Mucosa of descending colon (tissue), 3 donors: ENCODE measurements around the gene DLG1. TPM values are rescaled to one million over a fixed set of nuclear protein-coding genes. Genes with fewer than 3 reads are reported as not detected.

Experiments
- ATAC-seq: fragments of 200-7000 bp; cut with Tn5 transposase; one replicate; pipeline ENCODE4 v1.9.1; 2020; ENCODE audit warnings: mild to moderate bottlenecking, moderate library complexity
- DNase-seq, 3 donors: peaks; one replicate each; pipeline ENCODE4 v3.0.0-alpha.2; 2020
- H3K36me3 ChIP-seq: fragments of 200-600 bp; one replicate; pipeline ENCODE4 v1.8.0; 2021; ENCODE audit warnings: low read depth, mild to moderate bottlenecking
- H3K4me1 ChIP-seq: fragments of 200-600 bp; one replicate; pipeline ENCODE4 v1.8.0; 2021; ENCODE audit warnings: low read depth, mild to moderate bottlenecking
- H3K4me3 ChIP-seq: fragments of 200-600 bp; one replicate; pipeline ENCODE4 v1.8.0; 2021; ENCODE audit warnings: mild to moderate bottlenecking
- H3K9me3 ChIP-seq: fragments of 200-600 bp; one replicate; pipeline ENCODE4 v1.8.0; 2021; ENCODE audit warnings: mild to moderate bottlenecking
- CTCF ChIP-seq: fragments of 200-600 bp; IDR thresholded peaks from one replicate; pipeline ENCODE4 v1.8.0; 2022; ENCODE audit warnings: antibody characterized with exemption, mild to moderate bottlenecking
- intact Hi-C, 2 donors: fragments of 100-400 bp; cut with DNase I in 1 of 2; cut with micrococcal nuclease in 1 of 2; formaldehyde crosslinking; loops; one replicate each; pipeline versions ENCODE4 v1.11.0 to v1.11.1; 2022; cut with DNase I, micrococcal nuclease
- total RNA-seq, 3 donors: library from RNA; stranded (reverse); fragmentation: NEBNext Ultra II Directional in 2 of 3; extraction: Animal tissue kit (Norgen Biotek cat#: 25700) in 2 of 3; gene quantifications; one replicate each; pipeline versions ENCODE4 v1.2.1 to v1.2.4, GENCODE V29; 2021 to 2023
- donor health status: DM: no; HTN: no; CAD: no; lungs with moderate emphysema.
- donor health status: DM: no; HTN: no; CAD: no.
- donor health status: DM: no; HTN: yes; CAD: no.

The DLG1 gene
- total RNA-seq, 3 donors from 2014 or later = 107 to 163 (median 134) TPM

GRCh38 chr3:197188963-197189362 is 109.4 kb downstream of the DLG1 start:
- DNase-seq (no peak), ATAC-seq (no peak)
- no peak overlapping the region for H3K4me3 ChIP-seq
- no peaks in the 10 kb centered on the region for H3K36me3 ChIP-seq
- no peaks in the 10 kb centered on the region for H3K4me1 ChIP-seq
- intact Hi-C loops = loop anchor here in 1 of 2 donors (10.0 kb wide), 1 partner anchor 184 kb away; no protein-coding TSS in a partner anchor
- H3K9me3 ChIP-seq = no peaks in the 10 kb centered on the region
- TF ChIP-seq CTCF = no peak

- intact Hi-C loops = loop anchor here in 1 of 2 donors (10.0 kb wide), 1 partner anchor 182 kb away; no protein-coding TSS in a partner anchor
- peak; percentile 58 for TF ChIP-seq CTCF
- Histone ChIP-seq H3K4me1 (no peaks in the 10 kb centered on the region), H3K9me3 (no peaks in the 10 kb centered on the region), H3K36me3 (no peaks in the 10 kb centered on the region), H3K4me3 (no peak overlapping the region)
- peak; percentile 84 for ATAC-seq
- DNase-seq = peak in 1 of 3 donors; percentile 31
These were observed 111.4 kb downstream of the DLG1 start for GRCh38 chr3:197186887-197187588.

DNA sequence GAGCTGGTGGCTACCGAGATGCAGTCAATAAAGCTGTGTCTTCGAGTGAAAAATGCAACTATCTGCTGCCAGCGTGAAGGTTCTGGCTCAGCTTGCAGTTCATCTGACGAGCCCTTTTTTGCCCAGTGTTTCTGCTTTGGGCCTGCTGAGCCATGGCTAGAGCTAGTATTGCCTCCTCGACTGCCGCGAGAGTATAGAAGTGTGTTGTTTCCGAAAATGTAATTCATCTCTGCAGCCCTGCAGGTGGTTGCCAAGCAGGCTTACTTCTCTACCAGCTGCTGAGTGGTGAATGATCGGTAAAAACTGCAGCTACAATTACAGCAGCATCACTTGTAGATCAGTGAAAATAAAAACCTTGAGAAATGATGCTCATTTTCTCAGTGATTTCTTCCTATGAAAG is 114.8 kb downstream of the DLG1 start:
- H3K4me3 ChIP-seq = no peak overlapping the region
- H3K4me1 ChIP-seq = no peaks in the 10 kb centered on the region
- H3K9me3 ChIP-seq = no peaks in the 10 kb centered on the region
- intact Hi-C loops = loop anchor here in 1 of 2 donors (10.0 kb wide), 1 partner anchor 179 kb away; no protein-coding TSS in a partner anchor
- ATAC-seq (no peak), DNase-seq (no peak)
- no peaks in the 10 kb centered on the region for H3K36me3 ChIP-seq
- TF ChIP-seq CTCF = no peak

GRCh38 chr3:197181741-197182140 is 116.7 kb downstream of the DLG1 start:
- ATAC-seq (no peak), DNase-seq (no peak)
- no peak overlapping the region for H3K4me3 ChIP-seq
- TF ChIP-seq CTCF = no peak
- no peaks in the 10 kb centered on the region for H3K36me3 ChIP-seq
- intact Hi-C loops = loop anchor here in 1 of 2 donors (10.0 kb wide), 1 partner anchor 177 kb away; no protein-coding TSS in a partner anchor
- H3K4me1 ChIP-seq = no peaks in the 10 kb centered on the region
- H3K9me3 ChIP-seq = no peaks in the 10 kb centered on the region

GRCh38 chr3:197178998-197179397 is 119.4 kb downstream of the DLG1 start:
- H3K9me3 ChIP-seq = no peaks in the 10 kb centered on the region
- TF ChIP-seq CTCF = no peak
- intact Hi-C loops = no loop called here
- ATAC-seq = no peak
- no peak for DNase-seq
- no peaks in the 10 kb centered on the region for H3K4me1 ChIP-seq
- no peak overlapping the region for H3K4me3 ChIP-seq
- H3K36me3 ChIP-seq = no peaks in the 10 kb centered on the region
